PC-3 (cell line): ENCODE data around the gene CERS2. TPM values are rescaled to one million over a fixed set of nuclear protein-coding genes. Genes with fewer than 3 reads are reported as not detected.

Experiments
- ATAC-seq: fragments of 200-7000 bp; cut with Tn5 transposase; 2 replicates; pipeline ENCODE4 v1.9.1; 2020; ENCODE audit warnings: mild to moderate bottlenecking, moderate library complexity
- BruUV-seq: library from RNA; stranded (reverse); fragments of 400-500 nt; replicated peaks from 2 replicates; lab custom pipeline; 2021; lab: Mats Ljungman, UMichigan
- CTCF ChIA-PET: fragments of 300-600 bp; sonication (Branson Sonifier 250); formaldehyde crosslinking; loops from one replicate; lab custom pipeline; 2022; ENCODE audit warnings: antibody characterized with exemption; lab: Charles Lee
- POLR2A ChIA-PET: fragments of 300-600 bp; sonication (Branson Sonifier 250); formaldehyde crosslinking; loops from one replicate; lab custom pipeline; 2022; ENCODE audit warnings: antibody characterized with exemption; ENCODE audit not compliant: unreplicated experiment; lab: Charles Lee
- DNase-seq: peaks from one replicate; pipeline ENCODE4 v3.0.0-alpha.2; 2015
- H2AFZ ChIP-seq: fragments of 300-600 bp; sonication (generic); 2 replicates; pipeline ENCODE4 v1.6.0; 2016; ENCODE audit warnings: antibody characterized with exemption, low read length
- H3F3A ChIP-seq: fragments of 300-600 bp; sonication (generic); one replicate; pipeline ENCODE4 v1.6.0; 2017; ENCODE audit warnings: antibody characterized with exemption, low read length, control low read depth, mild to moderate bottlenecking; ENCODE audit not compliant: unreplicated experiment
- H3K27ac ChIP-seq: fragments of 300-600 bp; sonication (generic); 2 replicates; pipeline ENCODE4 v1.5.1; 2016; ENCODE audit warnings: mild to moderate bottlenecking, low read length
- H3K27me3 ChIP-seq: fragments of 300-600 bp; sonication (generic); 2 replicates; pipeline ENCODE4 v1.6.1; 2016; ENCODE audit warnings: low read length, mixed read lengths
- H3K36me3 ChIP-seq: fragments of 300-600 bp; sonication (generic); 2 replicates; pipeline ENCODE4 v1.6.1; 2016; ENCODE audit warnings: low read depth, mixed run types, low read length, mixed read lengths
- H3K4me1 ChIP-seq: fragments of 300-600 bp; sonication (generic); 2 replicates; pipeline ENCODE4 v1.5.1; 2016; ENCODE audit warnings: low read length; ENCODE audit not compliant: insufficient read depth
- H3K4me2 ChIP-seq: fragments of 300-600 bp; sonication (generic); 2 replicates; pipeline ENCODE4 v1.6.0; 2016; ENCODE audit warnings: low read length
- H3K4me3 ChIP-seq: fragments of 300-600 bp; sonication (generic); 2 replicates; pipeline ENCODE4 v1.5.1; 2016; ENCODE audit warnings: mild to moderate bottlenecking, low read length, mixed read lengths
- H3K79me2 ChIP-seq: fragments of 300-600 bp; sonication (generic); 2 replicates; pipeline ENCODE4 v1.6.1; 2017; ENCODE audit warnings: low read length, mixed read lengths
- H3K9ac ChIP-seq: fragments of 300-600 bp; sonication (generic); 2 replicates; pipeline ENCODE4 v1.6.0; 2016; ENCODE audit warnings: mild to moderate bottlenecking, low read length
- H3K9me2 ChIP-seq: fragments of 300-600 bp; sonication (generic); replicated peaks from 2 replicates; pipeline ENCODE4 v1.6.1; 2016; ENCODE audit warnings: mixed run types, low read length, mixed read lengths
- H3K9me3 ChIP-seq: fragments of 300-600 bp; sonication (generic); 2 replicates; pipeline ENCODE4 v1.6.1; 2016; ENCODE audit warnings: low read length, mixed read lengths
- H4K20me1 ChIP-seq: fragments of 300-600 bp; sonication (generic); 2 replicates; pipeline ENCODE4 v1.6.1; 2016; ENCODE audit warnings: low read length, mixed read lengths
- EZH2 ChIP-seq: fragments of 300-600 bp; sonication (generic); IDR thresholded peaks from one replicate; pipeline ENCODE4 v1.6.1; 2017; ENCODE audit warnings: antibody characterized with exemption, mild to moderate bottlenecking, low read length; ENCODE audit not compliant: unreplicated experiment
- EZH2phosphoT487 ChIP-seq: fragments of 300-600 bp; sonication (generic); IDR thresholded peaks from 2 replicates; pipeline ENCODE4 v1.6.1; 2018; ENCODE audit warnings: mild to moderate bottlenecking, antibody characterized with exemption, low read length, borderline replicate concordance
- intact Hi-C: fragments of 100-400 bp; cut with micrococcal nuclease; formaldehyde crosslinking; loops from 2 replicates; pipeline ENCODE4 v1.9.0; 2023
- total RNA-seq: library from RNA; depleted of rRNA; stranded (reverse); fragments of >200 nt; gene quantifications from 2 replicates; pipeline ENCODE4 v1.2.3, GENCODE V29; 2014
- TF ChIP-seq, protein P1 (sequence below): fragments of 300-600 bp; sonication (generic); conservative IDR thresholded peaks from 2 replicates; pipeline ENCODE4 v1.5.1; 2017; ENCODE audit warnings: antibody characterized with exemption, low read depth, mild to moderate bottlenecking, low read length

The CERS2 gene
- total RNA-seq, 1 experiment from 2014 or later, result 176 TPM

- no TSS peak for BruUV-seq
- POLR2A ChIA-PET, result no interaction called here
- no peaks in the 10 kb centered on the region for H3K27me3 ChIP-seq
- TF ChIP-seq EZH2phosphoT487 (no peak), EZH2 (no peak)
- TF ChIP-seq, protein P1, sequence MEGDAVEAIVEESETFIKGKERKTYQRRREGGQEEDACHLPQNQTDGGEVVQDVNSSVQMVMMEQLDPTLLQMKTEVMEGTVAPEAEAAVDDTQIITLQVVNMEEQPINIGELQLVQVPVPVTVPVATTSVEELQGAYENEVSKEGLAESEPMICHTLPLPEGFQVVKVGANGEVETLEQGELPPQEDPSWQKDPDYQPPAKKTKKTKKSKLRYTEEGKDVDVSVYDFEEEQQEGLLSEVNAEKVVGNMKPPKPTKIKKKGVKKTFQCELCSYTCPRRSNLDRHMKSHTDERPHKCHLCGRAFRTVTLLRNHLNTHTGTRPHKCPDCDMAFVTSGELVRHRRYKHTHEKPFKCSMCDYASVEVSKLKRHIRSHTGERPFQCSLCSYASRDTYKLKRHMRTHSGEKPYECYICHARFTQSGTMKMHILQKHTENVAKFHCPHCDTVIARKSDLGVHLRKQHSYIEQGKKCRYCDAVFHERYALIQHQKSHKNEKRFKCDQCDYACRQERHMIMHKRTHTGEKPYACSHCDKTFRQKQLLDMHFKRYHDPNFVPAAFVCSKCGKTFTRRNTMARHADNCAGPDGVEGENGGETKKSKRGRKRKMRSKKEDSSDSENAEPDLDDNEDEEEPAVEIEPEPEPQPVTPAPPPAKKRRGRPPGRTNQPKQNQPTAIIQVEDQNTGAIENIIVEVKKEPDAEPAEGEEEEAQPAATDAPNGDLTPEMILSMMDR, result no peak
- H3K79me2 ChIP-seq, result peaks cover 63% of the 10 kb centered on the region
- H3K9me3 ChIP-seq, result no peaks in the 10 kb centered on the region
- peaks cover 26% of the 10 kb centered on the region for H4K20me1 ChIP-seq
- H3K4me1 ChIP-seq, result peaks cover 29% of the 10 kb centered on the region
- intact Hi-C loops, result loop anchor here (2.0 kb wide), 1 partner anchor 14 kb away; no protein-coding TSS in a partner anchor
- no peaks in the 10 kb centered on the region for H3K9me2 ChIP-seq
- peaks cover 31% of the 10 kb centered on the region for H3K36me3 ChIP-seq
- H3K9ac ChIP-seq, result no peak overlapping the region
- no peaks in the 10 kb centered on the region for H3F3A ChIP-seq
- ATAC-seq, result no peak
- H2AFZ ChIP-seq, result no peak overlapping the region
- no peak for DNase-seq
- H3K27ac ChIP-seq, result no peak overlapping the region
- no peak overlapping the region; the same call in 1 of the 2 replicates for H3K4me3 ChIP-seq
- peak overlapping the region; percentile 99 for H3K4me2 ChIP-seq
- CTCF ChIA-PET, result no interaction called here
Observed at GRCh38 chr1:150970808-150971582, 3.6 kb downstream of the CERS2 start.

DNA sequence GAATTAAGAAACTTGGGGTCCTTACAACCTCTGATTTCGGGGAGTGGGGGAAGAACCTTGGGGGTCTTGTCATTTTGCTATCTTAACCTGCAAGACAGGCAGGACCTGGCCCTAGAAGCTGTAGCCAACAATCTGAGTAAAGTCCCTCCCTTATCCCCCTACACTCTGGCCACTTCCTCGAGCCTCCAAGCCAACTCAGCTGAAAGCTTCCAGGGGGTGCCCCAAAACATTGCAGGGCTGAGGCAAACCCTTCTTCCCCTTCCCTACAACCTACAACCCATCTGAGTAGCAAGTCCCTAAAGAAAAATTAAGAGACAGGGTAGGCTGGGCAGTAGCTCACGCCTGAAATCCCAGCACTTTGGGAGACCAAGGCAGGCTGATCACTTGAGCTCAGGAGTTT lies 5.0 kb downstream of the CERS2 start:
- H3K27ac ChIP-seq, result no peak overlapping the region
- H3K79me2 ChIP-seq, result peaks cover 63% of the 10 kb centered on the region
- H4K20me1 ChIP-seq, result peaks cover 26% of the 10 kb centered on the region
- H3K9me2 ChIP-seq, result no peaks in the 10 kb centered on the region
- ChIA-PET POLR2A (no interaction called here), CTCF (no interaction called here)
- H3K4me1 ChIP-seq, result peaks cover 29% of the 10 kb centered on the region
- H3K9me3 ChIP-seq, result no peaks in the 10 kb centered on the region
- ATAC-seq (no peak), DNase-seq (no peak)
- H3K27me3 ChIP-seq, result no peaks in the 10 kb centered on the region
- H3K4me2 ChIP-seq, result no peak overlapping the region
- intact Hi-C loops, result loop anchor here (2.0 kb wide), 1 partner anchor 13 kb away; no protein-coding TSS in a partner anchor
- H3K36me3 ChIP-seq, result peaks cover 42% of the 10 kb centered on the region
- TF ChIP-seq EZH2phosphoT487, result no peak
- TF ChIP-seq EZH2, result no peak
- TF ChIP-seq, protein P1, result no peak
- BruUV-seq, result no TSS peak
- no peak overlapping the region for H2AFZ ChIP-seq
- no peak overlapping the region for H3K9ac ChIP-seq
- H3K4me3 ChIP-seq, result no peak overlapping the region
- H3F3A ChIP-seq, result no peaks in the 10 kb centered on the region

GRCh38 chr1:150968491-150968890 lies 6.1 kb downstream of the CERS2 start:
- BruUV-seq, result no TSS peak
- H3K79me2 ChIP-seq, result peaks cover 55% of the 10 kb centered on the region
- no peak overlapping the region for H3K9ac ChIP-seq
- H3K9me3 ChIP-seq, result no peaks in the 10 kb centered on the region
- ChIA-PET CTCF (no interaction called here), POLR2A (interaction anchor here (0.6 kb wide), 1 partner anchor 11 kb away, joined by 4 read pairs; no protein-coding TSS in a partner anchor)
- H3K27me3 ChIP-seq, result no peaks in the 10 kb centered on the region
- no peaks in the 10 kb centered on the region for H3K9me2 ChIP-seq
- TF ChIP-seq EZH2 (no peak), EZH2phosphoT487 (no peak)
- ATAC-seq, result no peak
- DNase-seq, result no peak
- H4K20me1 ChIP-seq, result peaks cover 26% of the 10 kb centered on the region
- peaks cover 53% of the 10 kb centered on the region for H3K36me3 ChIP-seq
- H3K4me1 ChIP-seq, result peaks cover 29% of the 10 kb centered on the region
- no peak overlapping the region for H2AFZ ChIP-seq
- no peak overlapping the region for H3K27ac ChIP-seq
- no peak overlapping the region for H3K4me3 ChIP-seq
- no peak overlapping the region for H3K4me2 ChIP-seq
- intact Hi-C loops, result no loop called here
- H3F3A ChIP-seq, result no peaks in the 10 kb centered on the region
